Measurements from ENCODE around the gene FECH.
"Not testable (repeated sequence)": the region's sequence is repeated elsewhere in the genome, so short reads cannot be mapped to it uniquely, and the experiment has no call there.

Gene FECH

DNA sequence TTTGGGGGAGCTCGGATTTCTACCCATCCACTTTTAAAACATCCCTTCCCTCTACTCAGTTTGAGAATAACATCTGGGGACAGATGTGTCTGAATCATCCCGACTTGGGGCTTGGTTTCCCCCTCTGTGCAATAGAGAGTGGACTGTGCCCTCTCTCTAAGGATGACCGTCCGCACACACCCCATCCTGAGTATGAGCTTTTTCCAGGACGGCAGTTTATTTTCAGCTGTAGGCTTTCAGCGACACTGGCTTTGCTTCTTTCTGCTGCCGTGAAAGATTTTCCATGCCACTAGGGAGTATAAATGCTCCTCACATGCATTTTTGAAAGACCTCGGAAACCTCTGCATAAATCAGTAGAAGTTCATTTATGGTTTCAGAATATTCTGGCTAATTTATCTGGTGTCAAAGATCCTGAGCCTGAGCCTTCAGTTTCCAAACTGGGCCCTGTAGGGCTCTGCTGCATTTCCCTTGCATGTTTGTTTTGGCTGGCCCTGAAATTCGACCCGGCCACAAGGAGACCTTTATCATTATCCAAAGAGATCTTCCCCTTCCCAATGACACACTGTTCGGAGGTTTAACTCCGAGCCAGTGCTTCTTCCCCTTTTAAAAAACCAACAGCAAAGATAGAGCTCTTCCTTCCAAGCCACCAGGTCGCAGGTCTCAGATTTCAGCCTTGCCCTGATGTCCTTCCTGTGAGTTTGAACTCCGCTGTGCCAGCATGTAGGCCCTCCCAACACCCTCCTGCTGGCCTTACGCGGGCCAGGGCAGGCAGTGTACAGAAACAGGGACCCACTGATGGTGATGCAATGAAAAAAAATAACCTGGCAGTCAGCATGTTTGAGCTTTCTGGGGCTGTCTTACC, 53.3 kb downstream of the FECH start:
- no peak for DNase-seq (ENCODE audit: low spot score)

DNA sequence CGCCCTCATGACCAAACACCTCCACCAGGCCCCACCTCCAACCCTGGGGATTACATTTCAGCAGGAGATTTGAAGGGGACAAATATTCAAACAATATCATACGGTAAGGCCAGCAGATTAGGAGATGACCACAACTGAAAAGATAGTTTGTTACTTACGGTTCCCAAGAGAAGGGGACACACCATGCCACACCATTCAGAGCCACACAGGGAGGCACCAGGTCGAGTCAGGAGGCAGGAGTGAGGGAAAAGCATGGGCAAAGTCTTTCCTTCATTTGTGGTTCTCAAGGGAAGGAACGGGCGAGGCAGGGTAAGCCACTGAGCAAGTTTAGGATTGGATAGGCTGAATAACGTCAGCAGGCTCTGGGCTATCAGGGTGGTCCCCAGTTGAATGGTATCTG, 57.4 kb downstream of the FECH start:
- DNase-seq (ENCODE audit: low spot score), result no peak

DNA sequence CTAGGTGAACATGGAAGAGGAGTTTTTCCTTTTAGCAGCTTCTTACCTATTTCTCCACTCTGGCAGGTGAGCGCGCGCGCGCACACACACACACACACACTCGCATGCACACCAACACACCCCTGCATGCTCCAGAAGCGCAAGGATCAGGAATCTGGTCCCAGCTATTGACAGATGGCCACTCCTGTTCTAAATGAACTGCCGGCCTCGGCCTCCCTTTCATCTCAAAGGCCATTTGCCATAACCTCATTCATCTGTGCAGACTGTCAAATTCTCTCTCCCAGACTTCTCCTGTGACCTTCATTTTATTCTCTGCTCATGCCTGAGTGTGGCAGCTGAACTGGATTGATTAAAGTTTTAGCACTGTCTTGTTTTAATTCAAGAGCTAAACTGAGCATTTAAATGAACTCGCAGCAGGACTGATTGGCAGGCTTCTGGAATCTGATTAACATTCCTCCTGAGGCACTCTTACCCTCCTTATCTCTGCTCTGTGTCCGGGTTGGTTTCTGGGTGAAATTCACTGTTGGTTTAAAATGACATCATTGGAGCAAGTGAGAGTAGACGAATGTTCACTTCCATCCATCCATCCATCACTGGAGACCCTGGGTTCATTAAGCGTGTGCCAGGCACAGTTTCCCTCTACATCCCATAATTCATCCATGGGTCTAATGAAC, 58.8 kb downstream of the FECH start:
- DNase-seq (ENCODE audit: low spot score), result no peak

DNA sequence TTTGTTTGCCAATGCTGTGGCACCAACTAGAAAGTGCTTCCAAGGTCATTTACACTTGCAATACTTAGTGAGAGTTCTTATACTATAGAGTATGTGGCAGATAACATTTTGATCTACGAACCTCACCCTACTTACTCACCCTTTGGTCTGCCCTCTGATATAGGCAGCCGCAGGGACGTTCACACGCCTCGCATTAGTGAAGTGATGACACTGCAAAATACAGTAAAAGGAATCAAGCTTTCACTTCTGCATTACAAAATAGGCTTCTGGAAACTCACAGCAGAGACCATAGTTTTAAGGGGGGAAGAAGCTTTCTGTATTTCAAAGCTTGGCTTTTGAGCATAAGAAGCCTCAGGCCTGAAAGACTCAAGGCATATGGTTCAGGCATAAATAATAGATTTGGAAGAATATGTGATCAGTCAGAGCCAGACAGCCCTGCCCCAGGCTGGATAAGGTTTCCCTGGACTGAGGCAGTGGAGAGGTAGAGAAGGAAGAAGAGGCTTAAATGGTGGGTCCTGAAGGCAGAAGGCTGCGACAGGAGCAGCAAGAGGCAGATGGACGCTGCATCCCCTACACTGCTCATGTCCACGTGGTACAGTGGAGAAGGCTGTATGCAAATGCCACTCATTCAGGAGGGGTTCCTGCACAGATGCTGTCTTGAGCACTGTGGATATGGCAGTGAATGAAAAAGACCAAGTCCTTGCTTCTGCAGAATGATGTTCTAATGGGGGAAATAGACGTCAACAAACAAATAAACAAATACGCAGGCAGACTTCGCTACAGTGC, 63.1 kb downstream of the FECH start:
- DNase-seq (ENCODE audit: low spot score), result no peak

DNA sequence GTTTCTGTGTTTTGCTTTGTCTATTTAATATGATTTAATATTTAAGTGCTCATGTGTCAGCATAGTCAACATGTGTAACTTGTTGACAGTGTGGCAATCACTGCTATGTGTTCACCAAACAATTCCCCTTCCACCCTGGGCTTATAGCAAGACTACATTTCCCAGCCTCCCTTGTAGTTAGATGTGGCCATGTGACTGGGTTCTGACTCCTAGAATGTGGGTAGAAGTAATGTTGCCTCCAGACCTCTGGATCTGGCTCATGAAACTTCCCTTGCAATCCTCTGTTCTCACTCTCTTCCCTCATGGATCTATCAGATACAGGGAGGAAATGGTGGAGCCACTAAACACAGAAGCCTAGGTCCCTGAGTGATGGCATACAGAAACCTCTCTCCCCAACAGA, 64.2 kb downstream of the FECH start:
- DNase-seq (ENCODE audit: low spot score), result not testable (repeated sequence)

DNA sequence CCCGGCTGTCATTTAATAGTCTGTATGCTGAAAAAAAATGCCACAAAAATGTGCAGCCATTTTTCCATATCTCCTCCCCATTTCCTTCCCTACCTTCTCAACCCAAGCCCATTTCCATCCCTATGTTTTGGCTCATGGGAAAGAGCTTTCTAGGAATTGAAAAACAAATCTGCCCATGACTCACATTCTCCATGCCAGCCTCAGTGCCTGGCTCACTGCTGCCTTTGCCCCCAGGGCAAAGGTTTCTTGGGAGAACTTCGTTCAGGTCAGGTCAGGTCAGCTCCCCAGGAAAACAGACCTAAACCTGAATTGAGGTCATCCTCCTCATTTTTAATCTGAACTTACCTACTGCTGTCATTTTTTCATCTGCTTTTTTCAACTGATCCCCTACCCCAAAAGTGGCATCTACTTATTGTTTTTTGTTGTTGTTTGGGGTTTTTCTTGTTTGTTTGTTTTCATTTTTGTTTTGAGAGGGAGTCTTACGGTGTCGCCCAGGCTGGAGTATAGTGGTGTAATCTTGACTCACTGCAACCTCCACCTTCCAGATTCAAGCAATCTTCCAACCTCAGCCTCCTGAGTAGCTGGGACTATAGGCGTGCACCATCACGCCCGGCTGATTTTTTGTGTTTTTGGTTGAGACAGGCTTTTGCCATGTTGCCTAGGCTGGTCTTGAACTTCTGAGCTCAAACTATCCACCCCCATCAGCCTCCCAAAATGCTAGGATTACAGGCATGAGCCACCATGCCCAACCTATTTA, 66.7 kb downstream of the FECH start:
- DNase-seq (ENCODE audit: low spot score), result no peak

DNA sequence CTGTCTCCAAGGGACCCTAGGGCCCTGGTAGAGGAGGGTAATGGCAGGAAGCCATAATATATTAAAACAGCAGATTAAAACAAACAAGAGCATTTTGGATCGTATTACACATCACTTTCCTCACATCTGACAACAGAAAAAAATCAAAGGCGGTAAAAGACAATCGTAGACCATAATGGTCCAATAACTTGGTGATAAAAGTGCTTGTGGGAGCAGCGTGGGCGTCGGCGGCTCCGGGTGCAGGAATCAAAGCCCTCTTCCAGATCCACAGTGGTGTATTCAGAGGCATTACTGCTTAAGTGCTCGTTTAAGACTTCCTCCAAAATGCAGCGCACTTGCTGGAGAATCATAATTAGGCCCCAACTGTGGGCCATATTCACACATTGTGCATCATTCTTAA, 68.0 kb downstream of the FECH start:
- DNase-seq (ENCODE audit: low spot score), result no peak

DNA sequence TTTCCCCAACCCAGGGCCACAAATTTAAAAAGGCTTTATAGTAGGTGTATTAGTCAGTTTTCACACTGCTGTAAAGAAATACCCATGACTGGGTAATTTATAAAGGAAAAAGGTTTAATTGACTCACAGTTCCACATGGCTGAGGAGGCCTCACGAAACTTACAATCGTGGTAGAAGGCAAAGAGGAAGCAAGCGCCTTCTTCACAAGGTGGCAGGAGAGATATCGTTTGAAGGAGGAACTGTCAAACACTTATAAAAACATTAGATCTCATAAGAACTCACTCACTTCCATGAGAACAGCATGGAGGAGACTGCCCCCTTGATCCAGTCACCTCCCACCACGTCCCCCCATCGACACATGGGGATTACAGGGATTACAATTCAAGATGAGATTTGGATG, 70.4 kb downstream of the FECH start:
- DNase-seq (ENCODE audit: low spot score), result no peak

DNA sequence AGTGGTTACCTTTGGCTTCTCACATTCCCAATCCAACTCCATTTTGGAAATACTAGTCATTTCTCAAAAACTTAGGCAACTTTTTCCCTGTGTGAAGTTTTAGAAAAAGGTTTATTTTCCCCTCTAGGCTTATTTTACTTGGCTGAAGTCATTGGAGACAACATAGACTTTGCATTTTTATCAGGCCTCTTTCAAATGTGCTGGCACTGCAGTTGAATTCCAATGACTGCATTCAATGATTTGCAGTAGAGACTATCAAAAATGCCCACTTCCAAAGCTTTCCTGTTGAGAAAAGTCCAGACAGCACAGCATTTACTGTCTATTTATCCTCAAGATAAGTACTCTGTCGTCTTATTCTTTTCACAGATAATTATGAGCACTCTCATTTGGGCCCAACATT, 81.3 kb downstream of the FECH start:
- DNase-seq (ENCODE audit: low spot score), result no peak

DNA sequence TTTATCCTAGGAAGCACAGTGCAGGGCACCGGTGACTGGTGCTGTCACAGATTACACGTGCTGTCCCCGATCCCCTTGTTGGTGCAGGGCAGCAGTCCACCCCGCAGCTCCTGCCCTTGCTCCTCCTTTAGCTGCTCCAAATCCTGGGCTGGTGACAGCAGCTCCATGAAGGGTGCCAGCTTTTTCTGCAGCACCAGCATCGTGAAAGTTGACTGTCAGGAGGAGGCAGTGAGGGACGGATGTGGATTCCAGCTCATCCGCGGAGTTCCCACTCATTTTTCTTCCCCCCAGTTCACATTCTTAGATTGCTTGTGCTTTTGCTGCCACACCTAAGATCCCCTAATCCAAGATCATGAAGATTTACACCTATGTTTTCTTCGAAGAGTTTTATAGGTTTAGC, 83.9 kb downstream of the FECH start:
- DNase-seq (ENCODE audit: low spot score), result no peak

DNA sequence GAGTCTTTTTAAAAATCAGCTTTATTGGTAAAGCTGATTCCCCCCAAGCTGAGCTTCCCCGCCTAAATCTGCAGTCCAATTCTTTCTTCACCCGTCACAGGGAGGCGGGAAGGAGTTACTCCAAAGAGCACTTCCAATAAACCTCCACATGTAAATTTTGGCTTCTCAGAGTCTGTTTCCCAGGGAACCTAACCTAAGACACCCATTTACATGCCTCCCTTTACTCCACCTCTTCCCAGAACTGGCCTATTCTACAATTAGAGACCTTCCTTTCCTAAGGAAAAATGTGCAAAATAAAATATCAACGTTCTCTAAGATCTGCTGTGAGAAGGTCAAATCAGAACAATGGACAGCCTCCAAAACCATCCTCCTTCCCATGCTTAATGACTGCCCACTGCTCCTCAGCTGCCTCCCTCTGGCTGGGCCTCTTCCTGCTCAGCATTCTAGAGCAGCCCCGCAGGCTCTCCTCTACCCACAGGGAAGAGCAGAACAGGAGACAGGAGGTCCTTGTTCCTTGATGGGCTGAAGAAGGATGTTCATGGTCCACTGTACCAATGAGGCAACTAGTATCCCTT, 87.7 kb downstream of the FECH start:
- no peak for DNase-seq (ENCODE audit: low spot score)
